Uterus (tissue), 2 donors: ENCODE measurements around the gene SEMA6B.

Experiments used
- CTCF ChIP-seq, 4 experiments: fragments of 200-600 bp in 2 of 4; fragments of 450-650 bp in 2 of 4; sonication (generic) in 2 of 4; IDR thresholded peaks; one replicate each; pipeline ENCODE4 v1.5.1; 2016 to 2019; ENCODE audit warnings: antibody characterized with exemption in 4 of 4, mild to moderate bottlenecking in 2 of 4, moderate library complexity in 1 of 4
- POLR2A ChIP-seq, 2 donors: fragments of 450-650 bp; IDR thresholded peaks; one replicate each; pipeline ENCODE4 v1.6.1; 2016; ENCODE audit warnings: antibody characterized with exemption in 2 of 2, mild to moderate bottlenecking in 1 of 2, moderate library complexity in 1 of 2

- no peak for TF ChIP-seq CTCF (IDR thresholded peaks at IDR 0.05)
- TF ChIP-seq POLR2A (IDR thresholded peaks at IDR 0.05) = no peak
Measured at GRCh38 chr19:4504297-4504701, 55.2 kb downstream of the SEMA6B start.
